Fibroblast of the aortic adventitia (primary cell): Measurements from ENCODE around the gene FBH1. TPM values are rescaled to one million over a fixed set of nuclear protein-coding genes. Genes with fewer than 3 reads are reported as not detected.
"Not testable (repeated sequence)": the region's sequence is repeated elsewhere in the genome, so short reads cannot be mapped to it uniquely, and the experiment has no call there.

Experiments used
- DNase-seq: peaks from one replicate; pipeline ENCODE4 v3.0.0-alpha.2; 2010; ENCODE audit warnings: low read depth
- H3K4me3 ChIP-seq: 2 replicates; pipeline ENCODE4 v1.5.1; 2011; ENCODE audit warnings: low read depth, mild to moderate bottlenecking, control low read depth, low read length, moderate library complexity
- total RNA-seq: library from RNA; depleted of rRNA; stranded (reverse); fragments of >200 nt; gene quantifications from 2 replicates; pipeline ENCODE4 v1.2.3, GENCODE V29; 2012; ENCODE audit warnings: low replicate concordance
- TF ChIP-seq, protein P1 (sequence below): IDR thresholded peaks from 2 replicates; pipeline ENCODE4 v1.5.1; 2011; ENCODE audit warnings: mild to moderate bottlenecking, low read length, control low read depth, inconsistent platforms; ENCODE audit not compliant: insufficient read depth

Gene FBH1
- total RNA-seq, 1 donor = 61.4 TPM

DNA sequence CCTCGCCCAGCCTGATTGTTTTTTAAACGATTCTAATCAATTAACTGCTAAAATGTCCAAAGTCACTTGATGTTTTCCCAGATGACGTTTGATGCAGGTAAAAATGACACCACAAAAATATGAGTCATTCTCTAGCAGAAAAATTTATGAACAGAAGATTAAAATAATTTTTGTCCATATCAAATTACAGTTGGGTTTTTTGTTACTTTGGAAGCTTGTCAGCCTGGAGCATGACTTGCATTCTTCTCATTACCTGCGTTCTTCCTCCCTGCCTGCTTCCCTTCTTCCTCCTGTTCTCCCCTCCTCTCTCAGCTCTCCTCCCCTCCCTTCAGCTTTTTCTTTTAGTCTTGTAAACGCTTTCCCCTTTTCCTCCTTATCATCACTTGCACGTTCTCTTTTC is 68.6 kb downstream of the FBH1 start:
- no peak overlapping the region for H3K4me3 ChIP-seq
- TF ChIP-seq, protein P1, sequence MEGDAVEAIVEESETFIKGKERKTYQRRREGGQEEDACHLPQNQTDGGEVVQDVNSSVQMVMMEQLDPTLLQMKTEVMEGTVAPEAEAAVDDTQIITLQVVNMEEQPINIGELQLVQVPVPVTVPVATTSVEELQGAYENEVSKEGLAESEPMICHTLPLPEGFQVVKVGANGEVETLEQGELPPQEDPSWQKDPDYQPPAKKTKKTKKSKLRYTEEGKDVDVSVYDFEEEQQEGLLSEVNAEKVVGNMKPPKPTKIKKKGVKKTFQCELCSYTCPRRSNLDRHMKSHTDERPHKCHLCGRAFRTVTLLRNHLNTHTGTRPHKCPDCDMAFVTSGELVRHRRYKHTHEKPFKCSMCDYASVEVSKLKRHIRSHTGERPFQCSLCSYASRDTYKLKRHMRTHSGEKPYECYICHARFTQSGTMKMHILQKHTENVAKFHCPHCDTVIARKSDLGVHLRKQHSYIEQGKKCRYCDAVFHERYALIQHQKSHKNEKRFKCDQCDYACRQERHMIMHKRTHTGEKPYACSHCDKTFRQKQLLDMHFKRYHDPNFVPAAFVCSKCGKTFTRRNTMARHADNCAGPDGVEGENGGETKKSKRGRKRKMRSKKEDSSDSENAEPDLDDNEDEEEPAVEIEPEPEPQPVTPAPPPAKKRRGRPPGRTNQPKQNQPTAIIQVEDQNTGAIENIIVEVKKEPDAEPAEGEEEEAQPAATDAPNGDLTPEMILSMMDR = no peak
- no peak for DNase-seq

DNA sequence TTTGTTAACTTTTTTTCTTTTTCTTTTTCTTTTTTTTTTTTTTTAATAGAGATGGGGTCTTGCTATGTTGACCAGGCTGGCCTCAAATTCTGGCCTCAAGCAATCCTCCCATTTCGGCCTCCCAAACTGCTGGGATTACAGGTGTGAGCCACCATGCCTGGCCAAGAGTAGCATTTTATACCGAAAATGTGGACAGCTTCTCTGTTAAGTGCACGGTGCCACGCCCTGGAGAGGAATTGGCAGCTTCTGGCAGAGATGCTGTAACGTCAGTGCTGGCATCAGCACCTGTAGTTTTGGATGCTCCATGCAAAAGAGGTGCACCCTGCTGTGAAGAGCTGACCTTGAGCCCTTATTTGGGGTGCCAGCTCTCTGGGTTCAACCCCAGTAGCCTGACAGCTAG is 69.1 kb downstream of the FBH1 start:
- H3K4me3 ChIP-seq = no peak overlapping the region
- DNase-seq = no peak
- TF ChIP-seq, protein P1 = no peak

DNA sequence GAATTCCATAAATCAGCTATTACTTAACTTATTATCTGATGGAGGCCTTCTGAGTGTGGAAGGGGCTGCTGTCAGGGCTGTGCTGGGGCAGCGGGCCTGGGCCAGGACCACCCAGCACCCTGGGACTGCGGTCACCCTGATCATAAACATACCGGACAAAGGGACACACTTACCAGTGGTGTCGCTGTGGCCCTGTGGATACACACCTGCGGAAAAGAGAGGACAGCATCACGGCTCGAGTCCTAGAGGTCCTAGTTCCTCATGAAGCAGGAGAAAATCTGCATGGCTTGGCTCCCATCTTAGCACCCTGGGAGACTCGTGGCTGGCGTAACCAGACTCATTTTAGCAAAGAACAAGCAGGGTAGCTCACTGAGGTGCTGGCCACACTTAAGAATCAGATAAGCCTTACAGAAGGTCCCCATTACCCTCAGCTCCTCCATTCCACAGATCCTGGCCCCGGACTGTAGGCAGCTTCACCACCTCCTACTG is 69.6 kb downstream of the FBH1 start:
- TF ChIP-seq, protein P1 = no peak
- no peak overlapping the region for H3K4me3 ChIP-seq
- no peak for DNase-seq

DNA sequence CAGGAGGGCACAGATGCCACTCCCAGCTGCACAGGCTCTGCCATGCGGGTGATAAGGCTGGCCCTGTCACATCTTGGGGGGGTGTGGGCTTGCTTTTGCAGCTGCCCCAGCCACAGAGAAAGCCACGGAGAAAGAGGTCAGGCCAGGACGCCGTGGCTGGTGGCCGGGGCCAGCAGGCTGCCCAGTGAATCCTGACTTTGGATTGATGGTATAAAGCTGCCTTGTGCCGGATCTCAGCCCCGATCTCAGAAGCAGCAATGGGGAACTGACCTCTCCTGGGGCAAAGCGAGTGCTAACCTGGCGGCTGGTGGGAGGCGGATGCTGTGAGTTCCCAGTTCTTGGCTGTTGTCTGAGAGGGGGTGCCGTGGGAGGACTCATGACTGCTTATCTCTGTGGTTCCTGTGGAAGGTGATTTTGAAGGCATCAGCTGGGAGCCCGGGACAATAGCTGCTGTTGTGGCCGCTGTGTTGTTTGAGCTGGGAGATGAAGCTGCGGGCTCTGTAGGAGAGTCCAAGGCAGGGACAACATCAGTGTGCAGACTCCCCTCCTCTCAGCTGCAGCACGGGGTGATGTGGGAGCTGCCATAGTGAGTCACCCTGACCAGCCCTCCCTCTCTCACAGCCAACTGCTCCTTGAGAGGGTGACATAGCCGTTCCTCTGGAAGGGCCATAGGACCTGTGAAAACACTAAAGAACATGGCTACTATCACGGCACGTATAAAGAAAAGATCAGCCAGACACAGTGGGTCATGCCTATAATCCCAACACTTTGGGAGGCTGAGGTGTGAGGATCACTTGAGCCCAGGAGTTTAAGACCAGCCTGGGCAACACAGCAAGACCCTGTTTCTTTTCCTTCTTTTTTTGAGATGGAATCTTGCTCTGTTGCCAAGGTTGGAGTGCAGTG is 70.3 kb downstream of the FBH1 start:
- DNase-seq = no peak
- TF ChIP-seq, protein P1 = no peak
- H3K4me3 ChIP-seq = no peak overlapping the region

DNA sequence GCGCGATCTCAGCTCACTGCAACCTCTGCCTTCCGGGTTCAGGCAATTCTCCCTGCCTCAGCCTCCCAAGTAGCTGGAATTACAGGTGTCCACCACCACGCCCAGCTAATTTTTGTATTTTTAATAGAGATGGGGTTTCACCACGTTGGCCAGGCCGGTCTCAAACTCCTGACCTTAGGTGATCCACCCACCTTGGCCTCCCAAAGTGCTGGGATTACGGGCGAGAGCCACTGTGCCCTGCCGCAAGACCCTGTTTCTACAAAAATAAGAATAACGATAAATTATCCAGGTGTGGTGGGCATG is 70.9 kb downstream of the FBH1 start:
- not testable (repeated sequence) for H3K4me3 ChIP-seq, DNase-seq

DNA sequence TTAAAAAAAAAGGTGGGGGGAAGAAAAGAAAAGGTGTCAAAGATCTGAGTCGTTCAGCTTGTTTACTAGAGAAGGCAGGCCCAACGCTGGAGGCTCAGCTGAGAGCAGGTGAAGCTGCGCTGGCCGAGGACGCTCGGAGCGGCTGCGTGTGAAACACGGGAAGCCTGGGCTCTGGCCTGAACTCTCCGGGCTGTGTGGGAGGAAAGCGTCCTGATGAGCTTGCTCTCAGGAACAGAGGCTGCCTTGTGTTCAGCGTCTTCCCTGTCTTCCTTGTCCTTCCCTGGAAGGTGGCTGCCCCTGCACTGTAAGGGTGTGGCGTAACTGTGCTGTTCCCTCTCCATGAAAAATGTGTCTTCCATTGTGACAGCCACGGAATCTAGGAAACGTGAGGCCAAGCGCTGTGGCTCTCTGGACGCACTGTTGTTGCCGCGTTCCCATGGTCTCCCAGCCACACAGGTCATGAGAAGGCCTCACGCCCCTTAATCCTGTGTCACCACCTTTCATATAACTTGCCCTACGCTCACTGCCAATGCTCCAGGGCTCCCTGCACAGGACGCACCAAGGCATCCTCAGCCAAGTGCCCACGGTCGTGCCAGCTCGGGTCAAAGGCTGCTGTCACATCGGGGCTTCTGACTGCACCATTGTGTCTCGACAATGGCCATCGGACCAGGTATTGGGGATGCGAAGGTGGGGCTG is 71.5 kb downstream of the FBH1 start:
- no peak for DNase-seq
- H3K4me3 ChIP-seq = no peak overlapping the region
- TF ChIP-seq, protein P1 = no peak

DNA sequence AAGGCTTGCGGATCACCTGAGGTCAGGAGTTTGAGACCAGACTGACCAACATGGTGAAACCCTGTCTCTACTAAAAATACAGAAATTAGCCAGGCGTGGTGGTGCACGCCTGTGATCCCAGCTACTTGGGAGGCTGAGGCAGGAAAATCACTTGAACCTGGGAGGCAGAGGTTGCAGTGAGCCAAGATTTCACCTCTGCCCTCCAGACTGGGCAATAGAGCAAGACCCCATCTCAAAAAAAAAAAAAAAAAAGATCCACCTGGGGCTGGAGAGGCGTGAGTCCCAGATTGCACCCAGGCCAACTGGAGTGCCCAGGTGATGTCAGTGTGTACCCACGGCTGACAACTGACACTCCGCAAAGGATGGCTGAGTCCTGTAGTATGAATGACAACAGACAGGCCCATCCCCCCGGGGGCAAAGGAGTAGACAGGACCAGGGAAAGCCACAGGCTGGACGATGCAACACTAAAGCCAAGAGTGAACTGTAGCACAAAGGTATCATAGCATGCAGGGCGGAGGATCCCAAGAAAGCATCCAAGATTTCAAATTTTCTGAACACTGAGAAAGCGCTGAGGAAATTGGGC is 72.4 kb downstream of the FBH1 start:
- DNase-seq, H3K4me3 ChIP-seq: not testable (repeated sequence)
